ENCODE results near the gene NOXRED1.
A peak's percentile ranks its signal among the peaks of the same experiment; 100 is the strongest.

NOXRED1 gene

GRCh38 chr14:77458249-77458950 lies 35.1 kb upstream of the NOXRED1 start:
- peak overlapping the region; percentile 90 to 97 for H3K4me3 ChIP-seq (replicated peaks in 1 of 2; ENCODE audit: low read depth in 2 of 2, low read length in 2 of 2)
- TF ChIP-seq CTCF (IDR thresholded peaks at IDR 0.05; ENCODE audit: low read depth, low read length), result no peak
- peak; percentile 27 to 38 for DNase-seq (ENCODE audit: low read depth in 2 of 2)

- peak within 1 kb of the TSS; percentile 90 to 97 for H3K4me3 ChIP-seq (replicated peaks in 1 of 2; ENCODE audit: low read depth in 2 of 2, low read length in 2 of 2)
- peak; percentile 99 to 100 for DNase-seq (ENCODE audit: low read depth in 2 of 2)
- TF ChIP-seq CTCF (IDR thresholded peaks at IDR 0.05; ENCODE audit: low read depth, low read length), result no peak
Measured at GRCh38 chr14:77457522-77458248, 34.4 kb upstream of the NOXRED1 start, which contains the start of the genes AHSA1 and VIPAS39. AHSA1 (plus strand) TSS chr14:77458093; CDS start chr14:77458190, 97 bp downstream. VIPAS39 (minus strand) TSS chr14:77457601; CDS start chr14:77454102, 3,499 bp downstream.

GRCh38 chr14:77457115-77457521 lies 33.8 kb upstream of the NOXRED1 start:
- H3K4me3 ChIP-seq (replicated peaks in 1 of 2; ENCODE audit: low read depth in 2 of 2, low read length in 2 of 2), result peak overlapping the region; percentile 90 to 97
- no peak for TF ChIP-seq CTCF (IDR thresholded peaks at IDR 0.05; ENCODE audit: low read depth, low read length)
- DNase-seq (ENCODE audit: low read depth in 2 of 2), result no peak

GRCh38 chr14:77455966-77456640 lies 32.8 kb upstream of the NOXRED1 start:
- TF ChIP-seq CTCF (IDR thresholded peaks at IDR 0.05; ENCODE audit: low read depth, low read length), result no peak
- peak overlapping the region; percentile 90 to 97 for H3K4me3 ChIP-seq (replicated peaks in 1 of 2; ENCODE audit: low read depth in 2 of 2, low read length in 2 of 2)
- DNase-seq (ENCODE audit: low read depth in 2 of 2), result no peak

GRCh38 chr14:77442196-77442595 lies 18.9 kb upstream of the NOXRED1 start:
- no peak for DNase-seq (ENCODE audit: low read depth in 2 of 2)
- H3K4me3 ChIP-seq (replicated peaks in 1 of 2; ENCODE audit: low read depth in 2 of 2, low read length in 2 of 2), result no peak overlapping the region
- no peak for TF ChIP-seq CTCF (IDR thresholded peaks at IDR 0.05; ENCODE audit: low read depth, low read length)

GRCh38 chr14:77439861-77440260 lies 16.5 kb upstream of the NOXRED1 start:
- no peak overlapping the region for H3K4me3 ChIP-seq (replicated peaks in 1 of 2; ENCODE audit: low read depth in 2 of 2, low read length in 2 of 2)
- no peak for TF ChIP-seq CTCF (IDR thresholded peaks at IDR 0.05; ENCODE audit: low read depth, low read length)
- no peak for DNase-seq (ENCODE audit: low read depth in 2 of 2)

All from cardiac fibroblast (primary cell).